Hematopoietic multipotent progenitor cell treated with erythropoietin and hydrocortisone succinate and interleukin-3 and kit ligand, for 8 days (in vitro differentiated cells): Measurements from ENCODE around the gene WBP2.

ENCODE experiments used
- DNase-seq: peaks from one replicate; pipeline ENCODE4 v3.0.0-alpha.2; 2015

The WBP2 gene

GRCh38 chr17:75855310-75856061 lies at the start of gene WBP2:
Gene WBP2 (minus strand): TSS chr17:75855335. CDS start chr17:75855297, 38 bp downstream.
- DNase-seq = peak; percentile 100

GRCh38 chr17:75902406-75902805 lies 47.3 kb upstream of the WBP2 start:
- no peak for DNase-seq

GRCh38 chr17:75901727-75902126 lies 46.6 kb upstream of the WBP2 start:
- DNase-seq = no peak

GRCh38 chr17:75900691-75901533 lies 45.8 kb upstream of the WBP2 start:
- no peak for DNase-seq

GRCh38 chr17:75899767-75900468 lies 44.8 kb upstream of the WBP2 start:
- DNase-seq = no peak

- no peak for DNase-seq
Measured at GRCh38 chr17:75899353-75899752, 44.2 kb upstream of the WBP2 start.

- DNase-seq = no peak
Measured at GRCh38 chr17:75898791-75899190, 43.7 kb upstream of the WBP2 start.

- DNase-seq = no peak
Measured at GRCh38 chr17:75898065-75898464, 42.9 kb upstream of the WBP2 start.

- DNase-seq = no peak
Measured at GRCh38 chr17:75897160-75898019, 42.3 kb upstream of the WBP2 start.

- DNase-seq = peak; percentile 76
Measured at GRCh38 chr17:75896415-75897159, 41.5 kb upstream of the WBP2 start, which contains the start of gene TRIM65. Gene TRIM65 (minus strand): TSS chr17:75896951. CDS start chr17:75896937, 14 bp downstream.

- DNase-seq = peak; percentile 43
Measured at GRCh38 chr17:75895370-75896155, 40.4 kb upstream of the WBP2 start.

GRCh38 chr17:75894049-75894733 lies 39.1 kb upstream of the WBP2 start:
- DNase-seq = no peak

GRCh38 chr17:75893305-75894048 lies 38.3 kb upstream of the WBP2 start:
- DNase-seq = no peak

- DNase-seq = no peak
Measured at GRCh38 chr17:75892556-75893224, 37.6 kb upstream of the WBP2 start.

- DNase-seq = no peak
Measured at GRCh38 chr17:75891605-75892555, 36.7 kb upstream of the WBP2 start.

GRCh38 chr17:75891022-75891604 lies 36.0 kb upstream of the WBP2 start:
- no peak for DNase-seq

GRCh38 chr17:75889454-75889853 lies 34.3 kb upstream of the WBP2 start:
- no peak for DNase-seq
